Hypothalamus (tissue), 51 donors: ENCODE results near the gene KCNC1.

Experiments
- DNase-seq, 51 donors: peaks; one replicate each; lab custom pipeline; 2025; lab: John Stamatoyannopoulos, UW

Gene KCNC1

DNA sequence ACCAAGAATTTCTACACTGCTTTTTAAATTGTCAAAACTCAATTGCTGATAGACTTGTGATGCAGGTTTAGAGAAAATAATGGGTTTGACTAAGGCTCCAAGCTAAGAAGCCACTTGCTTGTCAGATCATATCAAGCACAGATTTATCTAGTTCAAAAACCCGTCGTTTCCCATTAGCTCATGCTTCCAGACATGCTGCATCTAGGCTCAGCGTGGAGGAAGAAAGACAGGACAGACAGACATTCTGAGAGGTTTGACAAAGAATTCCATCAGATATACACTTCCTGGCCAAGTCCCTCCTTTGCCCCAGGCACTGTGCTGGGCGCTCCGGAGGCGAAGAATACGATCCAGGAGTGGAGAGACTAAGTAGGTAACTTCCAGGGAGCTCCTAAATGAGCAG lies 76.8 kb downstream of the KCNC1 start:
- no peak for DNase-seq

- peak in 1 of 51 donors; percentile 8 for DNase-seq
Observed at GRCh38 chr11:17812091-17812864, 77.7 kb downstream of the KCNC1 start.

DNA sequence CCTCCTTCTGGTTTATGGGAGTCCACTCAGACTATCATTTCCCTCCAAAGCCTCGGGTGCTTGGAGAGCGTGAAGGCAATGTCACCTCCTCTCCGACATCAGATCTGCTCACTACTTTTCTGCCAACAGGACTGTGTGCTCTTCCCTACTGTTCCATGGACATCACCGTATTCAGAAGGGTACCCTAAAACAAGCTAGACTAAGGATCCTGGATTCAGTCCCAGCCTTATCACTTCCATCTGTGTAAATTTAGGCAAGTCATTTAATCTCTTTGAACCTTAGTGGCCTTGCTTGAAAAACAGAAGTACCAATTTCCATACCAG lies 78.2 kb downstream of the KCNC1 start:
- DNase-seq = no peak

DNA sequence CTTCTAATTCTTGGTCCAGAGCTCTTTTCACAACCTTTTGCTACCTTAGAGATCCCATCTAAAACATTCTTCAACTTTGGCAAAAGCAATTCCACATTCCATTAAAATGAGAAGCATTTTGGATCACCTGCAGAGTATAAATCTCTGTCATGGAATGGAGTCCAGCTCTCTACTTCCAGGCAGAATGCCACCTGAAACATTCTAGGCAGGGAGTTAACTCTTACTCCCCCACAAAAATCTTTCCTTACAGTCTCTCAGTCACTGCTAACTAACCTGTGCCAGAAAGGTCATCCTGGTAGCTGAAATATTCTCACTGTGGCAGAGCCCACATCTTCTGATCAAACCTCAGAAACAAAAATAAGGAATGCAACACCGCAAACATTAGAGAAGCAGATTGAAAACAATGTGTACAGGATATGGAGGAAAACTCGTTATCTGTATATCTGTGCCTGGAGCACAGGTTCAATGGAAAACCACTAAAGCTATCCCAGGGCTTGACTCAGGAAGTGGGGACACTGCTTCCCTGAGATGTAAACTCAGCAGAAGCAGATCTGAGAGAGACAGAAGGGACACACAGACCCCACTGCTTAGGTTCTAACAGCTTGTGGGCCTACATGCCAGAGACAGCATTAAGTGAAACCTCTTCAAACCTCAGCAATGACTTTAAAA lies 78.9 kb downstream of the KCNC1 start:
- DNase-seq = no peak

DNA sequence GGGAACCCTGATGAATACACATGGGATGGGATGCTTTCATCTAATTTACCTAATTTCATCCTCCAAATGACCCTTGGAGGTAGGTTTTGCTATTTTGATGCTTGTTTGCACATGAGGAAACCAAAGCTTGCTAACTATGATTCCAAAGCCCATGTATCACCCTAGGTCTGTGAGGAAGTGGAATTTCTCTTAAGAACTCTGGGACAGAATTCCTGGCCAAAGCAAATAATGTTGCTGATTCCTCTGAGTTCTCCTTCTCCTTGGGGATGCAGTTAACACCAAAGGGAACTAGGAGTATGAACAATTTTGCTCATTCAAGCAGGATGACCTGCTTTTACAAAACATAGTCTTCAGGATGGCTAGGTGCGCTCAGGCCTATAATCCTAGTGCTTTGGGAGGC lies 80.0 kb downstream of the KCNC1 start:
- no peak for DNase-seq

- DNase-seq = no peak
Observed at GRCh38 chr11:17816232-17816931, 81.8 kb downstream of the KCNC1 start.

DNA sequence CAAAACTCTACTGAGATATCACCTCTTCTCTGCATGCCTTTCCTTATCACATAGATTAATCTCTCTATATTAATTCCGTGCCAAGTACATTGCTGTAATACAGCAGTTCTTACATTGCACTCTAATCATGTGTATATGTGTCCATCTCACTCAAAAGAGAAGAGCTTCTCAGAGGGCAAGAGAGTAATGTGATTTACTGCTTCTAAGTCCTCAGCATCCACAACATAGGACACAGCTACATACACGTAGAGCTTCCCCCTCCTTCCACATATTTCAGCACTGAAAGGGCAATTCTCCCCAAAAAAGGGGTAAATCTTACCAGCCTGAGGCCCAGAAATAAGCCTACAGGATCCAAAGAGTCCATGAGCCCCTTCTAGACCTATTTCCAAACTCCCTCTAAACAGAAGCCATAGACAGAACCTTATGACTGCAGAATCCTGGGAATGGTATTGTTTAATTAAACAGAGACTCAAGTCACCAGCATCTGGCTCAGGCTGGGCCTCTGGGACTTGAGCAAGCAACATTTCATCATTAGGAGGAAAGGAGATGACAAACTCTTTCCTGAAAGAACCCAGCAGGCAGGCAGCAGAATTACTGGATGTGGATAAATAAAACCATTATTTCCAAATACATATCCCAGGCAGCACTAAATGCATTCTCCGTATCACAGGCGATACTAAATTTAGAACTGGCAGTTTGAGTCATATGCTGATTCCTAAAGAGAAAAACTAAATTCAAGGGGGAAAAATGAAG lies 87.2 kb downstream of the KCNC1 start:
- DNase-seq = peak in 1 of 51 donors; percentile 22

DNA sequence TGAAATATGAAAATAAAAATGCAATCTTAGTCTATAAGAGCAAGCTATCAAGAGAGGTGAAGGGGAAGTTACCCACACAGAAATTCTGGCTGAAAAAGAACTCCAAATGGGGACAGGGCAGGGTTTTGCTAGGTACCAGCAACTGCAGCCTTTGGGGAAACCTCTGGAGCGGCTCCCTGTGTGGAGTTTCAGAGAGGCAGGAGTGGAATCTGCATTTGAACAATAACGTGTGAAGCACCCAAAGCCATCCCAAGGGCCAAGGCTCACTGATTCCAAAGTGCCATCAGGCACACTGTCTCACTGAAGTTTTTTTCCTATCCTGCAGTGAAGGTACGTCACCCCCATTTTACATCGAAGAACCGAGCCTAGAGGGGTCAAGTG lies 87.8 kb downstream of the KCNC1 start:
- no peak for DNase-seq

GRCh38 chr11:17827006-17827405 lies 92.4 kb downstream of the KCNC1 start:
- DNase-seq = peak in 1 of 51 donors; percentile 32

- DNase-seq = peak in 14 of 51 donors; percentile 5 to 48 (median 21)
Observed at GRCh38 chr11:17828311-17828751, 93.8 kb downstream of the KCNC1 start.

DNA sequence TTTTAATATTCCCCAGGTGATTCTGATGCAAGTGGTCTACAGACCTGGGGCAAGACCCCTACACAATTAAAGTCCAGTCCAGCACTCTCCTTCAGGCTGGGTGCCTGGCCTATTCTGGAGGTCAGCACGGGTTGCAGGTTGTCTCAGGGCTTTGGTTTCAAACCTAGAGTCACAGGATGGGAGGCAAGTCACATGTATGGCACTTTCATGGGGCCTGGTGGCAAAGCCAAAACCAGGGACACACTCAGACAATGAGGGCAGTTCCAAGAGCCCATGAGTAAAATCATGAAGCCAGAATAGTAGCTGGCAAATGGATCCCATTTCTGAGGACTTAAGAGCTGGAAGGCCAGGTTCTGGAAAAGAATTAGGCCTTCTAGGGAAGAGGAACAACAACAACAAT lies 96.6 kb downstream of the KCNC1 start:
- DNase-seq = no peak

DNA sequence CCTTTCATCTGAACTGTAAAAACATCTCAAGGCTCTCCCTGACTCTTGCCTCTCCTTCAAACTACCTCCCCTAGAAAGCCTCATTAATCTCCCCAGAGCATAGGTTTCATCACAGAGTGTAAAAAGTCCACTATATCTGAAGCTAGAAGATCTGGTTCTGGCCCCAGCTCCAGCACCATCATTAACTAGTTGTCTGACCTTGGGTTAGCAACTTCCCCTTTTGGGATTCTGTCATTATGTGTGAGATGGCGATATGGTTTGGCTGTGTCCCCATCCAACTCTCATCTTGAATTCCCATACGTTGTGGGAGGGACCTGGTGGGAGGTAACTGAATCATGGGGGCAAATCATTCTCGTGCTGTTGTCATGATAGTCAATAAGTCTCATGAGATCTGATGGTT lies 97.3 kb downstream of the KCNC1 start:
- DNase-seq = no peak
